H1 (cell line): ENCODE data around the gene RAB3GAP1. TPM values are rescaled to one million over a fixed set of nuclear protein-coding genes. Genes with fewer than 3 reads are reported as not detected.

ENCODE experiments used
- CTCF ChIA-PET: fragments of 300-600 bp; sonication (Branson Sonifier 250); formaldehyde crosslinking; loops from one replicate; lab custom pipeline; 2021; ENCODE audit not compliant: partially characterized antibody; lab: Charles Lee
- POLR2A ChIA-PET: fragments of 300-600 bp; sonication (Branson Sonifier 250); formaldehyde crosslinking; loops from one replicate; lab custom pipeline; 2021; ENCODE audit warnings: inconsistent platforms; ENCODE audit not compliant: partially characterized antibody; lab: Charles Lee
- DNase-seq, 2 experiments: peaks; one replicate each; pipeline versions ENCODE4 v3.0.0 to v3.0.0-alpha.2; 2010 to 2022; ENCODE audit warnings: low spot score in 2 of 2, low read depth in 1 of 2, mixed read lengths in 1 of 2
- FAIRE-seq: peaks from 2 replicates; lab custom pipeline; 2011; peaks lifted over from hg19 to GRCh38; lab: Jason Lieb, UNC
- H2AFZ ChIP-seq: 2 replicates; pipeline ENCODE4 v1.8.1; 2012; ENCODE audit warnings: low read length, inconsistent platforms
- H2AK5ac ChIP-seq: 2 replicates; pipeline ENCODE4 v1.6.1; 2013; ENCODE audit warnings: low read depth, low read length
- H2BK120ac ChIP-seq: replicated peaks from 2 replicates; pipeline ENCODE3; 2013; ENCODE audit warnings: low read depth, low read length, inconsistent platforms
- H2BK12ac ChIP-seq: 2 replicates; pipeline ENCODE4 v1.6.1; 2013; ENCODE audit warnings: low read depth, low read length
- H2BK15ac ChIP-seq: 2 replicates; pipeline ENCODE4 v1.6.1; 2013; ENCODE audit warnings: low read length
- H2BK20ac ChIP-seq: 2 replicates; pipeline ENCODE4 v1.6.1; 2013; ENCODE audit warnings: low read length
- H2BK5ac ChIP-seq: 2 replicates; pipeline ENCODE4 v1.6.1; 2013; ENCODE audit warnings: low read depth, low read length
- H3K14ac ChIP-seq: 2 replicates; pipeline ENCODE4 v1.6.1; 2013; ENCODE audit warnings: inconsistent platforms; ENCODE audit not compliant: insufficient read length
- H3K18ac ChIP-seq: 2 replicates; pipeline ENCODE4 v1.6.1; 2013; ENCODE audit warnings: low read length; ENCODE audit errors: extremely low read depth
- H3K23ac ChIP-seq: 2 replicates; pipeline ENCODE4 v1.6.1; 2013; ENCODE audit warnings: inconsistent platforms; ENCODE audit not compliant: insufficient read length
- H3K23me2 ChIP-seq: 2 replicates; pipeline ENCODE4 v1.6.1; 2013; ENCODE audit warnings: low read depth, low read length
- H3K27ac ChIP-seq: 2 replicates; pipeline ENCODE4 v1.6.1; 2011; ENCODE audit warnings: low read depth, low read length, inconsistent platforms
- H3K27me3 ChIP-seq, 4 experiments: replicated peaks in 1 of 4; 1 replicate in 1 of 4; 2 replicates in 3 of 4; pipeline versions ENCODE4 v1.6.1 to v1.8.1; 2011 to 2013; ENCODE audit warnings: low read length in 3 of 4, mild to moderate bottlenecking in 3 of 4, inconsistent platforms in 2 of 4, mixed read lengths in 2 of 4, moderate library complexity in 1 of 4; ENCODE audit not compliant: control insufficient read depth in 3 of 4, insufficient read depth in 3 of 4; ENCODE audit errors: extremely low read depth in 1 of 4
- H3K36me3 ChIP-seq, 4 experiments: 2 replicates each; pipeline versions ENCODE4 v1.6.1 to v1.8.1; 2011 to 2013; ENCODE audit warnings: mild to moderate bottlenecking in 4 of 4, low read length in 3 of 4, moderate library complexity in 2 of 4, control low read depth in 1 of 4, inconsistent platforms in 1 of 4; ENCODE audit not compliant: insufficient read depth in 4 of 4, control insufficient read depth in 2 of 4
- H3K4ac ChIP-seq: replicated peaks from 2 replicates; pipeline ENCODE3; 2013; ENCODE audit warnings: low read length, low read depth, mixed read lengths, inconsistent platforms; ENCODE audit not compliant: insufficient read length
- H3K4me1 ChIP-seq, 4 experiments: replicated peaks in 1 of 4; 1 replicate in 1 of 4; 2 replicates in 3 of 4; pipeline versions ENCODE4 v1.6.1 to v1.8.1; 2011 to 2013; ENCODE audit warnings: low read length in 3 of 4, inconsistent platforms in 2 of 4, mixed read lengths in 1 of 4; ENCODE audit not compliant: insufficient read depth in 4 of 4, control insufficient read depth in 3 of 4
- H3K4me2 ChIP-seq, 2 experiments: 2 replicates each; pipeline versions ENCODE4 v1.6.1 to v1.8.1; 2011 to 2013; ENCODE audit warnings: low read depth in 2 of 2, low read length in 2 of 2, control low read depth in 1 of 2, inconsistent platforms in 1 of 2, mild to moderate bottlenecking in 1 of 2; ENCODE audit not compliant: insufficient read depth in 1 of 2
- H3K4me3 ChIP-seq, 4 experiments: fragments of 200-600, 300-600 bp in 1 of 4; sonication (generic), shearing (Covaris generic), sonication (Bioruptor Twin) in 1 of 4; 2 replicates each; pipeline versions ENCODE4 v1.5.1 to v1.8.1; 2011 to 2016; ENCODE audit warnings: low read length in 4 of 4, low read depth in 3 of 4, control low read depth in 2 of 4, inconsistent platforms in 2 of 4, mild to moderate bottlenecking in 2 of 4, mixed read lengths in 1 of 4, moderate library complexity in 1 of 4; ENCODE audit not compliant: insufficient read depth in 2 of 4; ENCODE audit errors: extremely low read depth in 1 of 4
- H3K56ac ChIP-seq: replicated peaks from 2 replicates; pipeline ENCODE3; 2013; ENCODE audit warnings: low read depth, mild to moderate bottlenecking, mixed read lengths, low read length, inconsistent platforms; ENCODE audit not compliant: insufficient read length
- H3K79me1 ChIP-seq: 2 replicates; pipeline ENCODE4 v1.6.1; 2013; ENCODE audit warnings: low read depth, low read length, control low read depth
- H3K79me2 ChIP-seq, 2 experiments: 2 replicates each; pipeline versions ENCODE4 v1.6.1 to v1.8.1; 2012 to 2013; ENCODE audit warnings: low read length in 2 of 2, mild to moderate bottlenecking in 2 of 2, inconsistent platforms in 1 of 2; ENCODE audit not compliant: insufficient read depth in 2 of 2, control insufficient read depth in 1 of 2
- H3K9ac ChIP-seq, 4 experiments: replicated peaks in 1 of 4; 1 replicate in 1 of 4; 2 replicates in 3 of 4; pipeline versions ENCODE4 v1.6.1 to v1.8.1; 2011 to 2013; ENCODE audit warnings: low read depth in 3 of 4, low read length in 3 of 4, control low read depth in 2 of 4, mild to moderate bottlenecking in 2 of 4, moderate library complexity in 2 of 4, inconsistent platforms in 1 of 4; ENCODE audit errors: extremely low read depth in 1 of 4
- H3K9me3 ChIP-seq, 2 experiments: 2 replicates each; pipeline versions ENCODE4 v1.6.1 to v1.8.1; 2012 to 2013; ENCODE audit warnings: mild to moderate bottlenecking in 2 of 2, moderate library complexity in 2 of 2, control low read depth in 1 of 2, inconsistent platforms in 1 of 2, low read depth in 1 of 2, low read length in 1 of 2, mixed read lengths in 1 of 2; ENCODE audit not compliant: insufficient read depth in 2 of 2
- H4K20me1 ChIP-seq, 2 experiments: replicated peaks in 1 of 2; 2 replicates each; pipeline versions ENCODE3 to v1.8.1; 2011 to 2013; ENCODE audit warnings: inconsistent platforms in 2 of 2, low read length in 2 of 2, mild to moderate bottlenecking in 1 of 2; ENCODE audit not compliant: insufficient read depth in 2 of 2, control insufficient read depth in 1 of 2
- H4K5ac ChIP-seq: 2 replicates; pipeline ENCODE4 v1.6.1; 2013; ENCODE audit warnings: low read length, low read depth, mixed read lengths, inconsistent platforms; ENCODE audit not compliant: insufficient read length
- H4K8ac ChIP-seq: 2 replicates; pipeline ENCODE4 v1.8.0; 2013; ENCODE audit warnings: mild to moderate bottlenecking, moderate library complexity, low read length, inconsistent platforms; ENCODE audit not compliant: insufficient read depth; ENCODE audit errors: extremely low read depth
- H4K91ac ChIP-seq: replicated peaks from 2 replicates; pipeline ENCODE3; 2013; ENCODE audit warnings: low read length, mixed read lengths, inconsistent platforms; ENCODE audit not compliant: insufficient read length
- KDM5A ChIP-seq: fragments of 200-600 bp; IDR thresholded peaks from 2 replicates; pipeline ENCODE4 v1.7.1; 2012; ENCODE audit warnings: mild to moderate bottlenecking, low read length, inconsistent platforms, mixed read lengths
- SP4 ChIP-seq: IDR thresholded peaks from 2 replicates; pipeline ENCODE4 v1.6.1; 2012; ENCODE audit warnings: low read length, inconsistent platforms
- WGBS, 2 experiments: shearing (Covaris generic) in 1 of 2; methylation state at CpG; one replicate each; pipeline versions ENCODE4 v1.1.6 to v1.1.7; 2013 to 2015; ENCODE audit warnings: low lambda C conversion rate in 2 of 2, mixed read lengths in 2 of 2, inconsistent platforms in 1 of 2, low coverage in 1 of 2, missing lambda C conversion rate in 1 of 2; ENCODE audit not compliant: insufficient replicate concordance in 2 of 2, insufficient coverage in 1 of 2, insufficient read length in 1 of 2; ENCODE audit errors: extremely low coverage in 1 of 2, missing lambda C conversion rate in 1 of 2; 5-methylcytosine and 5-hydroxymethylcytosine counted together
- polyA plus RNA-seq, 7 experiments: library from polyadenylated mRNA; depleted of rRNA in 3 of 7; stranded (reverse) in 5 of 7; unstranded in 2 of 7; fragments of >200 nt in 5 of 7; fragments of 200-250 nt in 2 of 7; gene quantifications; 1 replicate in 5 of 7; 2 replicates in 1 of 7; 4 replicates in 1 of 7; pipeline versions ENCODE4 v1.2.1 to v1.2.3, GENCODE V29; 2011 to 2013; ENCODE audit warnings: missing spikeins in 2 of 7, mixed read lengths in 2 of 7
- total RNA-seq: library from RNA; stranded (reverse); fragmentation: NEBNext Ultra II Directional; extraction: Animal tissue kit (Norgen Biotek cat#: 25700); gene quantifications from 2 replicates; pipeline ENCODE4 v1.2.1, GENCODE V29; 2021

The RAB3GAP1 gene
- total and polyA plus RNA-seq, 2 of the 8 experiments (the other 6 are each of a cell fraction or from before 2014, with no cell fraction given): 9.8 to 28.6 TPM

- FAIRE-seq (no peak), DNase-seq (no peak)
- no peak overlapping the region for H3K23ac ChIP-seq
- H2BK20ac ChIP-seq: no peak overlapping the region
- no peak overlapping the region for H3K18ac ChIP-seq
- no peaks in the 10 kb centered on the region for H3K79me1 ChIP-seq
- H3K79me2 ChIP-seq: no peaks in the 10 kb centered on the region
- POLR2A ChIA-PET: no interaction called here
- H3K27ac ChIP-seq: no peak overlapping the region
- no peak overlapping the region for H4K91ac ChIP-seq
- H3K9me3 ChIP-seq: 0 out of 4 replicates have a peak, but pooled peaks cover 0 to 2% of the 10 kb centered on the region in 2 experiments
- H4K8ac ChIP-seq: no peak overlapping the region
- H3K23me2 ChIP-seq: no peaks in the 10 kb centered on the region
- H2BK15ac ChIP-seq: no peak overlapping the region
- WGBS, 2 experiments: 87% methylated on average over 2 of the region's 2 CpGs; no CpG with 5 or more reads in 1 of the 2 experiments
- H2AFZ ChIP-seq: no peak overlapping the region
- H2BK120ac ChIP-seq: no peak overlapping the region
- H3K4me3 ChIP-seq: no peak overlapping the region
- no peak overlapping the region for H3K9ac ChIP-seq
- no peak overlapping the region for H4K5ac ChIP-seq
- no peak overlapping the region for H3K4me2 ChIP-seq
- no peaks in the 10 kb centered on the region for H3K36me3 ChIP-seq
- CTCF ChIA-PET: no interaction called here
- no peak overlapping the region for H2BK12ac ChIP-seq
- TF ChIP-seq SP4 (no peak), KDM5A (no peak)
- no peak overlapping the region for H2AK5ac ChIP-seq
- H3K4ac ChIP-seq: no peak overlapping the region
- no peaks in the 10 kb centered on the region for H3K27me3 ChIP-seq
- H4K20me1 ChIP-seq: no peaks in the 10 kb centered on the region
- no peak overlapping the region for H2BK5ac ChIP-seq
- no peaks in the 10 kb centered on the region for H3K4me1 ChIP-seq
- H3K14ac ChIP-seq: no peak overlapping the region
- no peak overlapping the region for H3K56ac ChIP-seq
These were observed 22.5 kb upstream of the RAB3GAP1 start for GRCh38 chr2:135029481-135030134.
